Iris pigment epithelial cell (primary cell): Measurements from ENCODE around the gene ZNF778.
A peak's percentile ranks its signal among the peaks of the same experiment; 100 is the strongest.

Experiments used
- DNase-seq: peaks from one replicate; pipeline ENCODE4 v3.0.0-alpha.2; 2011; ENCODE audit warnings: low read depth

Gene ZNF778

GRCh38 chr16:89217388-89218191, at the start of gene ZNF778:
Gene ZNF778 (plus strand): TSS chr16:89217703. CDS start chr16:89221128, 3,425 bp downstream.
- DNase-seq = peak; percentile 90

GRCh38 chr16:89168381-89169189, 48.9 kb upstream of the ZNF778 start:
- no peak for DNase-seq

- no peak for DNase-seq
Observed at GRCh38 chr16:89169778-89170177, 47.7 kb upstream of the ZNF778 start.

GRCh38 chr16:89170346-89171215, 46.9 kb upstream of the ZNF778 start:
- no peak for DNase-seq

- DNase-seq = peak; percentile 88
Observed at GRCh38 chr16:89171216-89172170, 46.0 kb upstream of the ZNF778 start, which contains the start of gene CDH15. Gene CDH15 (plus strand): TSS chr16:89171748. CDS start chr16:89171832, 84 bp downstream.

GRCh38 chr16:89172171-89172527, 45.4 kb upstream of the ZNF778 start:
- DNase-seq = no peak

GRCh38 chr16:89172528-89173173, 44.9 kb upstream of the ZNF778 start:
- DNase-seq = no peak

- DNase-seq = no peak
Observed at GRCh38 chr16:89173174-89173921, 44.2 kb upstream of the ZNF778 start.

GRCh38 chr16:89174055-89174827, 43.3 kb upstream of the ZNF778 start:
- no peak for DNase-seq

- no peak for DNase-seq
Observed at GRCh38 chr16:89174877-89175276, 42.6 kb upstream of the ZNF778 start.

- DNase-seq = no peak
Observed at GRCh38 chr16:89175280-89176146, 42.0 kb upstream of the ZNF778 start.

- no peak for DNase-seq
Observed at GRCh38 chr16:89176147-89176690, 41.3 kb upstream of the ZNF778 start.

GRCh38 chr16:89176717-89177116, 40.8 kb upstream of the ZNF778 start:
- no peak for DNase-seq

GRCh38 chr16:89177501-89177900, 40.0 kb upstream of the ZNF778 start:
- no peak for DNase-seq

GRCh38 chr16:89178453-89179147, 38.9 kb upstream of the ZNF778 start:
- no peak for DNase-seq

- no peak for DNase-seq
Observed at GRCh38 chr16:89179148-89179484, 38.4 kb upstream of the ZNF778 start.

- DNase-seq = no peak
Observed at GRCh38 chr16:89179656-89180315, 37.7 kb upstream of the ZNF778 start.
